GM12872 (cell line): ENCODE data around the gene MEST.

ENCODE experiments used
- CTCF ChIP-seq: IDR thresholded peaks from 3 replicates; pipeline ENCODE4 v1.5.1; 2011; ENCODE audit warnings: low read depth, mild to moderate bottlenecking, low read length, moderate library complexity; ENCODE audit not compliant: insufficient read depth

The MEST gene

GRCh38 chr7:130553398-130554029 is 61.6 kb downstream of the MEST start:
- no peak for TF ChIP-seq CTCF

- TF ChIP-seq CTCF, result no peak
These were observed 62.6 kb downstream of the MEST start for GRCh38 chr7:130554481-130554880.
